Neuronal stem cell (in vitro differentiated cells): ENCODE results near the gene MACROD1.
A peak's percentile ranks its signal among the peaks of the same experiment; 100 is the strongest.

Experiments used
- DNase-seq: peaks from one replicate; pipeline ENCODE4 v3.0.0-alpha.2; 2013; ENCODE audit warnings: low spot score
- H2AFZ ChIP-seq: one replicate; pipeline ENCODE4 v1.6.1; 2013; ENCODE audit warnings: mild to moderate bottlenecking, low read length, inconsistent platforms
- H2AK5ac ChIP-seq: 2 replicates; pipeline ENCODE4 v1.6.1; 2013; ENCODE audit warnings: low read depth, mild to moderate bottlenecking, inconsistent platforms, low read length, moderate library complexity, mixed read lengths
- H2BK120ac ChIP-seq: 2 replicates; pipeline ENCODE4 v1.6.1; 2013; ENCODE audit warnings: low read depth, mild to moderate bottlenecking, inconsistent platforms, low read length, moderate library complexity, mixed read lengths
- H2BK12ac ChIP-seq: one replicate; pipeline ENCODE4 v1.6.1; 2013; ENCODE audit warnings: low read length, inconsistent platforms
- H2BK15ac ChIP-seq: 2 replicates; pipeline ENCODE4 v1.6.1; 2013; ENCODE audit warnings: mild to moderate bottlenecking, low read length, inconsistent platforms, mixed read lengths
- H2BK5ac ChIP-seq: one replicate; pipeline ENCODE4 v1.6.1; 2013; ENCODE audit warnings: inconsistent platforms, mild to moderate bottlenecking, low read length, moderate library complexity
- H3K14ac ChIP-seq: one replicate; pipeline ENCODE4 v1.6.1; 2013; ENCODE audit warnings: low read length, inconsistent platforms
- H3K18ac ChIP-seq: 2 replicates; pipeline ENCODE4 v1.6.1; 2013; ENCODE audit warnings: low read length, inconsistent platforms
- H3K23ac ChIP-seq: 2 replicates; pipeline ENCODE4 v1.6.1; 2013; ENCODE audit warnings: low read depth, mild to moderate bottlenecking, mixed read lengths, low read length, inconsistent platforms; ENCODE audit not compliant: poor library complexity
- H3K27ac ChIP-seq: replicated peaks from 3 replicates; pipeline ENCODE4 v1.5.1; 2013; ENCODE audit warnings: low read length, inconsistent platforms
- H3K27me3 ChIP-seq, 3 experiments: 2 replicates each; pipeline ENCODE4 v1.6.1; 2013; ENCODE audit warnings: low read length in 3 of 3, mild to moderate bottlenecking in 2 of 3, inconsistent platforms in 1 of 3, low read depth in 1 of 3, mixed read lengths in 1 of 3, moderate library complexity in 1 of 3; ENCODE audit not compliant: control insufficient read depth in 3 of 3, insufficient read depth in 3 of 3
- H3K36me3 ChIP-seq, 2 donors: replicated peaks in 1 of 2; 2 replicates each; pipeline ENCODE4 v1.6.1; 2013; ENCODE audit warnings: low read length in 2 of 2; ENCODE audit not compliant: control insufficient read depth in 2 of 2, insufficient read depth in 2 of 2
- H3K4ac ChIP-seq: 2 replicates; pipeline ENCODE4 v1.6.1; 2013; ENCODE audit warnings: inconsistent platforms, mild to moderate bottlenecking, low read length, moderate library complexity
- H3K4me1 ChIP-seq, 2 donors: 1 replicate in 1 of 2; 2 replicates in 1 of 2; pipeline ENCODE4 v1.6.1; 2013; ENCODE audit warnings: low read length in 2 of 2, low read depth in 1 of 2; ENCODE audit not compliant: control insufficient read depth in 2 of 2, insufficient read depth in 1 of 2
- H3K4me2 ChIP-seq: one replicate; pipeline ENCODE4 v1.6.1; 2013; ENCODE audit warnings: mild to moderate bottlenecking, low read length, inconsistent platforms; ENCODE audit not compliant: insufficient read depth, poor library complexity, severe bottlenecking
- H3K4me3 ChIP-seq, 2 donors: 2 replicates each; pipeline ENCODE4 v1.5.1; 2013; ENCODE audit warnings: low read length in 2 of 2, mild to moderate bottlenecking in 2 of 2, inconsistent platforms in 1 of 2, moderate library complexity in 1 of 2
- H3K79me1 ChIP-seq: one replicate; pipeline ENCODE4 v1.6.1; 2013; ENCODE audit warnings: low read depth, mild to moderate bottlenecking, inconsistent platforms, low read length, moderate library complexity
- H3K9ac ChIP-seq: one replicate; pipeline ENCODE4 v1.6.1; 2013; ENCODE audit warnings: mild to moderate bottlenecking, low read depth, low read length, inconsistent platforms; ENCODE audit not compliant: poor library complexity
- H3K9me3 ChIP-seq, 2 donors: replicated peaks in 1 of 2; 2 replicates each; pipeline versions ENCODE3 to v1.6.1; 2013; ENCODE audit warnings: low read length in 2 of 2, mild to moderate bottlenecking in 2 of 2, inconsistent platforms in 1 of 2, low read depth in 1 of 2, mixed read lengths in 1 of 2, moderate library complexity in 1 of 2; ENCODE audit not compliant: control insufficient read depth in 2 of 2, insufficient read depth in 1 of 2
- H4K8ac ChIP-seq: one replicate; pipeline ENCODE4 v1.6.1; 2013; ENCODE audit warnings: low read depth, mild to moderate bottlenecking, inconsistent platforms, low read length, moderate library complexity
- H4K91ac ChIP-seq: one replicate; pipeline ENCODE4 v1.6.1; 2013; ENCODE audit warnings: low read length, low read depth, mild to moderate bottlenecking, inconsistent platforms; ENCODE audit not compliant: poor library complexity
- WGBS, 2 donors: extraction: QIAGEN DNeasy Blood & Tissue Kit; methylation state at CpG; one replicate each; pipeline ENCODE4 v1.1.7; 2013; ENCODE audit warnings: missing lambda C conversion rate in 2 of 2, mixed read lengths in 1 of 2; ENCODE audit not compliant: insufficient read length in 2 of 2, insufficient replicate concordance in 1 of 2; ENCODE audit errors: extremely low coverage in 2 of 2; 5-methylcytosine and 5-hydroxymethylcytosine counted together

Gene MACROD1

GRCh38 chr11:64059339-64060140, 106.4 kb downstream of the MACROD1 start:
- Histone ChIP-seq H3K4ac (no peak overlapping the region), H2BK120ac (no peak overlapping the region), H3K14ac (no peak overlapping the region), H3K9me3 (no peaks in the 10 kb centered on the region), H3K18ac (peak overlapping the region; percentile 38), H4K91ac (no peak overlapping the region), H3K27ac (no peak overlapping the region), H3K79me1 (no peaks in the 10 kb centered on the region), H3K36me3 (no peaks in the 10 kb centered on the region), H3K9ac (peak overlapping the region; percentile 38), H2AK5ac (peak overlapping the region; percentile 43), H2AFZ (no peak overlapping the region), H3K27me3 (peaks cover 0 to 16% (median 10%) of the 10 kb centered on the region in 3 experiments), H3K4me3 (no peak overlapping the region), H3K23ac (no peak overlapping the region), H2BK5ac (no peak overlapping the region), H3K4me1 (peaks cover 37 to 44% of the 10 kb centered on the region in 2 donors), H2BK12ac (no peak overlapping the region), H3K4me2 (no peak overlapping the region), H4K8ac (no peak overlapping the region), H2BK15ac (peak overlapping the region; percentile 53)
- no CpG with 5 or more reads among the region's 24 CpGs for WGBS, 2 donors
- DNase-seq: no peak

DNA sequence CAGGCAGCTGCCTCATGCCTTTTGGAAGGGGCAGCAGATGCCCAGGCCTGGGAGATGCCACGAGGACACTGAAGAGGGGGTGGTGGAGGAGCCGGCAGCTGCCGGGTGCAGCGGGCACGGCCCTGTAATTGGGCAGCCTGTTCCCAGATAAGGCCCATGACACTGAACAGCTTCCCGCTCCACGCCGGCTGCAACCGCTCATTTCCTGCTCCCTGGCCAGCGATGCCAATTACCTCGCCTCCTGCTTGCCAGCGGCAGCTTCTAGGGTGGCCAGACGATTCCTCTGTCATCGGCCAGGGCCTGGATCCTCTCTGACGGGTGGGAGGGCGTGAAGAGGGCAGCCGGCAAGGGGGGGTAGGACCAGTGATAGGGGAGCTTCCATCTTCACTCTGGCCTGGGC, 107.4 kb downstream of the MACROD1 start:
- Histone ChIP-seq H3K18ac (no peak overlapping the region), H3K4me3 (no peak overlapping the region), H3K79me1 (no peaks in the 10 kb centered on the region), H4K91ac (no peak overlapping the region), H3K27me3 (peaks cover 0 to 18% (median 7%) of the 10 kb centered on the region in 3 experiments), H2AK5ac (peak overlapping the region; percentile 85), H3K9ac (no peak overlapping the region), H3K36me3 (no peaks in the 10 kb centered on the region), H3K9me3 (no peaks in the 10 kb centered on the region), H3K4me2 (no peak overlapping the region), H2AFZ (no peak overlapping the region), H3K4me1 (peaks cover 36 to 42% of the 10 kb centered on the region in 2 donors), H3K4ac (no peak overlapping the region), H2BK15ac (peak overlapping the region; percentile 79), H4K8ac (no peak overlapping the region), H3K14ac (no peak overlapping the region), H2BK5ac (no peak overlapping the region), H2BK12ac (no peak overlapping the region), H2BK120ac (no peak overlapping the region), H3K27ac (no peak overlapping the region), H3K23ac (no peak overlapping the region)
- no CpG with 5 or more reads among the region's 17 CpGs for WGBS, 2 donors
- no peak for DNase-seq

DNA sequence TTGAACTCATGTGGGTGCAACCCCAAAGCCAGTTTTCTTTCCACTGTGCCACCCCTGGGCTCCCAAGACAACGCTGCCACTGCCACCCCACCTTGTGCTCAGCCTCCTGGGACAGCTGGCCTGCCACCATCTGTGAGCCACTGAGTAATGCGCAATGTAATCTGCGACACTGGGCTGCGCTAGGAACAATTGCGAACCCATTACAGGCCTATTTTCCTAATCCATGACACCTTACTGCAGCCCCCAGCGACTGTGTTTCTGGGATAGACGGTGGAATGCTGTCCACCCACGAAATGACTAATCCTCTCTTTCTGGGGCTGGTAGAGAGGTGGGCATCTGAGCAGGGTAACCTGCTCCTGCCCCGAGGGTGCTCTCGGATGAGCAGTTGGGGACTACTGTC, 108.0 kb downstream of the MACROD1 start:
- no peaks in the 10 kb centered on the region for H3K9me3 ChIP-seq

GRCh38 chr11:64056861-64057260, 109.1 kb downstream of the MACROD1 start:
- H3K36me3 ChIP-seq: no peaks in the 10 kb centered on the region
- H3K4me1 ChIP-seq: peaks cover 40 to 44% of the 10 kb centered on the region in 2 donors

More for the DNA sequence above, 108.0 kb downstream of the MACROD1 start:
- H3K18ac ChIP-seq: peak overlapping the region; percentile 44
- DNase-seq: no peak
- no peak overlapping the region for H2AFZ ChIP-seq
- peak overlapping the region; percentile 85 for H2AK5ac ChIP-seq
- WGBS, 2 donors: no CpG with 5 or more reads among the region's 10 CpGs
- no peak overlapping the region for H3K4me3 ChIP-seq
- no peak overlapping the region for H4K8ac ChIP-seq
- H2BK120ac ChIP-seq: no peak overlapping the region
- H3K36me3 ChIP-seq: no peaks in the 10 kb centered on the region
- no peak overlapping the region for H3K14ac ChIP-seq
- no peak overlapping the region for H3K27ac ChIP-seq
- H3K23ac ChIP-seq: no peak overlapping the region
- no peak overlapping the region for H2BK12ac ChIP-seq
- H2BK5ac ChIP-seq: no peak overlapping the region
- H3K9ac ChIP-seq: no peak overlapping the region
- H3K27me3 ChIP-seq: peaks cover 0 to 18% (median 2%) of the 10 kb centered on the region in 3 experiments
- H4K91ac ChIP-seq: no peak overlapping the region
- peaks cover 40 to 44% of the 10 kb centered on the region in 2 donors for H3K4me1 ChIP-seq
- no peaks in the 10 kb centered on the region for H3K79me1 ChIP-seq
- no peak overlapping the region for H3K4me2 ChIP-seq
- no peak overlapping the region for H3K4ac ChIP-seq
- H2BK15ac ChIP-seq: no peak overlapping the region

More at GRCh38 chr11:64056861-64057260, 109.1 kb downstream of the MACROD1 start:
- no peak overlapping the region for H3K27ac ChIP-seq
- no peak overlapping the region for H4K91ac ChIP-seq
- H3K4ac ChIP-seq: no peak overlapping the region
- H3K4me2 ChIP-seq: no peak overlapping the region
- DNase-seq: no peak
- H4K8ac ChIP-seq: no peak overlapping the region
- peak overlapping the region; percentile 11 for H3K18ac ChIP-seq
- peak overlapping the region; percentile 53 for H2AK5ac ChIP-seq
- H2BK12ac ChIP-seq: peak overlapping the region; percentile 85
- WGBS, 2 donors: no CpG with 5 or more reads among the region's 13 CpGs
- no peaks in the 10 kb centered on the region for H3K9me3 ChIP-seq
- H3K4me3 ChIP-seq: no peak overlapping the region
- no peak overlapping the region for H2AFZ ChIP-seq
- no peak overlapping the region for H3K14ac ChIP-seq
- no peaks in the 10 kb centered on the region for H3K79me1 ChIP-seq
- peaks cover 0 to 18% (median under 1%) of the 10 kb centered on the region in 3 experiments for H3K27me3 ChIP-seq
- no peak overlapping the region for H3K23ac ChIP-seq
- peak overlapping the region; percentile 34 for H3K9ac ChIP-seq
- no peak overlapping the region for H2BK15ac ChIP-seq
- peak overlapping the region; percentile 90 for H2BK5ac ChIP-seq
- H2BK120ac ChIP-seq: no peak overlapping the region
